Muscle of leg (tissue), 16 donors: Measurements from ENCODE around the gene ALLC. TPM values are rescaled to one million over a fixed set of nuclear protein-coding genes. Genes with fewer than 3 reads are reported as not detected.
"Not testable (repeated sequence)": the region's sequence is repeated elsewhere in the genome, so short reads cannot be mapped to it uniquely, and the experiment has no call there.

Experiments
- DNase-seq: peaks from one replicate; pipeline ENCODE4 v3.0.0; 2013
- H3K27ac ChIP-seq: one replicate; pipeline ENCODE4 v1.5.1; 2013; ENCODE audit warnings: mild to moderate bottlenecking, low read length, control low read depth
- H3K27me3 ChIP-seq: one replicate; pipeline ENCODE4 v1.6.1; 2013; ENCODE audit warnings: low read length; ENCODE audit not compliant: control insufficient read depth, insufficient read depth
- H3K36me3 ChIP-seq: one replicate; pipeline ENCODE4 v1.6.1; 2013; ENCODE audit warnings: low read length; ENCODE audit not compliant: control insufficient read depth, insufficient read depth
- H3K4me1 ChIP-seq: one replicate; pipeline ENCODE4 v1.6.1; 2013; ENCODE audit warnings: low read length; ENCODE audit not compliant: control insufficient read depth, insufficient read depth
- H3K4me3 ChIP-seq: one replicate; pipeline ENCODE4 v1.5.1; 2013; ENCODE audit warnings: low read length, control low read depth
- H3K9me3 ChIP-seq: replicated peaks from 2 replicates; pipeline ENCODE4 v1.6.1; 2013; ENCODE audit warnings: low read depth, low read length; ENCODE audit not compliant: control insufficient read depth
- WGBS: methylation state at CpG from one replicate; pipeline ENCODE4 v1.1.5; 2013; ENCODE audit warnings: missing lambda C conversion rate; ENCODE audit not compliant: insufficient coverage; 5-methylcytosine and 5-hydroxymethylcytosine counted together
- long read RNA-seq, 11 donors: transcript quantifications; one replicate each; lab custom pipeline, GENCODE V29; 2026
- polyA plus RNA-seq, 8 donors: library from polyadenylated mRNA; unstranded; fragments of 120-200 nt; gene quantifications; one replicate each; pipeline versions ENCODE4 v1.2.1 to v1.2.3, GENCODE V29; 2013; ENCODE audit warnings: inconsistent platforms in 1 of 8, low replicate concordance in 1 of 8; ENCODE audit not compliant: insufficient read length in 8 of 8, insufficient read depth in 1 of 8
- total RNA-seq: library from RNA; stranded (reverse); fragments of 120-200 nt; gene quantifications from one replicate; pipeline ENCODE4 v1.2.4, GENCODE V29; 2013

The ALLC gene
- 0.09 TPM for total RNA-seq
- not detected for polyA plus RNA-seq
- long read RNA-seq, donor 1, result 0 reads
- long read RNA-seq, donor 2, result 0 reads
- long read RNA-seq, donor 3, result 0 reads
- long read RNA-seq, donor 4, result 0 reads
- long read RNA-seq, donor 5, result 0 reads
- long read RNA-seq, donor 6, result 0 reads
- long read RNA-seq, donor 7, result 0 reads
- long read RNA-seq, donor 8, result 0 reads
- long read RNA-seq, donor 9, result 0 reads
- long read RNA-seq, donor 10, result 0 reads
- long read RNA-seq, donor 11, result 0 reads

DNA sequence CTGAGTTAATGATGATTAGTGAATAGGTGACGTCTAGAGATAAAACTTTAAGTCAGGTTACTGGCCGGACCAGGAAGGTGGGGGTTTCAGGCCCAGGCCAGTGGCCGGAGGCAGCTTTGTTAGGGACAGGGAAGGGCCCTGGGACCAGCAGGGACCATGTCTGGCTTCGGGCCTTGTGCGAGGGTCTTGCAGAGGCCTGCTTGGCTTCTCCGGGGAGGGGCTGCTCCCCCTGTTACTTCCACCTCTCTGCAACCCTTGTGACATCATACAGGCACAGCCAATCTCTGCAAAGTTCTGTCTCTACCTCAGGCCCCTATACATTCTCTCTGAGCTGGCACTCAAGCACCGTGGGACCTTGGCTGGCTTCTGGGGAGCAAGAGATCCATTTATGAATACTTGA, at the start of gene ALLC:
TSS of gene ALLC (plus strand) at position 320 of the 400 bp plus-strand sequence. CDS start 12,958 bp downstream, outside the sequence.
- WGBS, result 94% methylated on average over 5 of the region's 7 CpGs
- DNase-seq, result no peak
- Histone ChIP-seq H3K9me3 (no peaks in the 10 kb centered on the region), H3K27me3 (no peaks in the 10 kb centered on the region), H3K4me3 (no peak within 1 kb of the TSS), H3K4me1 (peaks cover 56% of the 10 kb centered on the region), H3K27ac (peak within 1 kb of the TSS; percentile 83), H3K36me3 (no peaks in the 10 kb centered on the region)

DNA sequence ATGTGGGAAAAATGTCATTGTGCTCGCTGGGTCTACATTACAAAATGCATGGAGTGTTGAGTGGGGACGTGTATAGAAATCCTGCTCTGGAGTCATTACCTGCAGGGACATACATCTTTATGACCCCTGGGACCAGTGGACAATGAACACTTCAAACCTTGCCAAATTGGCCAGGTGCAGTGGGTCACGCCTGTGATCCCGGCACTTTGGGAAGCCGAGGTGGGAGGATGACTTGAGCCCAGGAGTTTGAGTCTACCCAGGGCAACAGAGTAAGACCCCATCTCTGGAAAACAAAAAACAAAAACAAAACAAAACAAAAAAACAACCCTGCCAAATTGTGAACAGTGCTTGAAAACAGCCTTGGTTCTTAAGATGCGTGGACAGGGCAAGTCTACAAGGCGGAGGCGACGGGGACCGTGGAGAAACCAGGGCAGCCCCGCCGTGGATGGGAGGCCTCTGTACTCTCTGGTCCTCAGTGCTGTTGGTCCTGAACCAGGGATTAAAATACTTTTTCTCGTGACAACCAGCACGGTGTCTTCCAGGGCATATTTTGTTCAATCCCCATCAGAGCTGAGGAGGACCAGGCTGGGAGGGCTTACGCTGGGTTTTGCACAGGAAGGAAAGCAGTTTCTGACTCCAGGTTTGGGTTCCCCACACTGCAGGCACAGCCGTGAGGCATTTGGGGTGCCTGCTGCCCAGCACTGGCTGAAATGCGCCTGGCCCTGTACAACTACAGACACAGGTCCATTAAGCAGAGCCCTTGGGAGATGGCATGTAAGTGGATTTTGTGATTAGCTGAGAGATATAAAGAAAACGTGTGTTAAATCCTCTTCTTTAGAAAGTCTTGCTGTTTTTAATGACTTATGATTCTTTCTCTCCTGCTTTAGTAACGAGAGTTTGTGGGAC, 49.4 kb upstream of the ALLC start:
- 63% methylated on average over 13 of the region's 19 CpGs for WGBS

DNA sequence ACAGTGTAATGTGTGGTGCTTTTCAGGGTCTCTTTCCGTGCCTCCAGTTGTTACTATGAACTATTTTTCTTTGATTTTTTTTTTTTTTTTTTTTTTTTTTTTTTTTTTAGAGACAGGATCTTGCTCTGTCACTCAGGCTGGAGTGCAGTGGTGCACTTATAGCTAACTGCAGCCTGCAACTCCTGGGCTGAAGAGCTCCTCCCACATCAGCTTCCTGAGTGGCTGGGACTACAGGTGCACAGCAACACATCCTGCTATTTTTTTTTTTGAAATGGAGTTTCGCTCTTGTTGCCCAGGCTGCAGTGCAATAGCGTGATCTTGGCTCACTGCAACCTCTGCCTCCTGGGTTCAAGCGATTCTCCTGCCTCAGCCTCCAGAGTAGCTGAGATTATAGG, 48.7 kb upstream of the ALLC start:
- not testable (repeated sequence) for DNase-seq, H3K4me3 ChIP-seq, H3K27me3 ChIP-seq, H3K9me3 ChIP-seq, H3K4me1 ChIP-seq, H3K27ac ChIP-seq, H3K36me3 ChIP-seq
- WGBS, result no CpG with 5 or more reads among the region's 4 CpGs

More for the DNA sequence above, 49.4 kb upstream of the ALLC start:
- Histone ChIP-seq H3K36me3 (no peaks in the 10 kb centered on the region), H3K4me1 (no peaks in the 10 kb centered on the region), H3K4me3 (no peak overlapping the region), H3K27me3 (no peaks in the 10 kb centered on the region), H3K9me3 (no peaks in the 10 kb centered on the region), H3K27ac (no peak overlapping the region)
- DNase-seq, result no peak

DNA sequence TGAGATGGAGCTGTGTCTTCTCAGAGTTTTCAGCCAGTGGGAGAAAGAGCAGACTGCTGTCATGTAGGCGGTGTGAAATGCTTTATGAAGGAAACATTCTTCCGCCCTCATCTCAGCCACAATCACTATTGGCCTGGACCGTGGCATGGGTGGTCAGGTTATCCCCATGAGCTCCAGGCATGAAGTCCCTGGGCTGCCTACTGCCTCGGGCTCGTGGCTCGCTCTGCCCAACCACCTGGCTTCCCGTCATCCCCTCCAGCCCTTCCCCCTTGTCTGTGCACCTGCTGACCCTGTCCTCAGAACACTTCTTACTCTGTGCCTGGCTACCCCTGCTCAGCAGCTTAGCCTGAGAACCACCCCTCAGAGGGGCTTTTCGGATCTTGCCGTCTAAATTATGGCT, 47.6 kb upstream of the ALLC start:
- Histone ChIP-seq H3K4me3 (no peak overlapping the region), H3K9me3 (no peaks in the 10 kb centered on the region), H3K4me1 (no peaks in the 10 kb centered on the region), H3K36me3 (no peaks in the 10 kb centered on the region), H3K27me3 (no peaks in the 10 kb centered on the region), H3K27ac (no peak overlapping the region)
- WGBS, result 54% methylated on average over 4 of the region's 9 CpGs
- DNase-seq, result no peak

DNA sequence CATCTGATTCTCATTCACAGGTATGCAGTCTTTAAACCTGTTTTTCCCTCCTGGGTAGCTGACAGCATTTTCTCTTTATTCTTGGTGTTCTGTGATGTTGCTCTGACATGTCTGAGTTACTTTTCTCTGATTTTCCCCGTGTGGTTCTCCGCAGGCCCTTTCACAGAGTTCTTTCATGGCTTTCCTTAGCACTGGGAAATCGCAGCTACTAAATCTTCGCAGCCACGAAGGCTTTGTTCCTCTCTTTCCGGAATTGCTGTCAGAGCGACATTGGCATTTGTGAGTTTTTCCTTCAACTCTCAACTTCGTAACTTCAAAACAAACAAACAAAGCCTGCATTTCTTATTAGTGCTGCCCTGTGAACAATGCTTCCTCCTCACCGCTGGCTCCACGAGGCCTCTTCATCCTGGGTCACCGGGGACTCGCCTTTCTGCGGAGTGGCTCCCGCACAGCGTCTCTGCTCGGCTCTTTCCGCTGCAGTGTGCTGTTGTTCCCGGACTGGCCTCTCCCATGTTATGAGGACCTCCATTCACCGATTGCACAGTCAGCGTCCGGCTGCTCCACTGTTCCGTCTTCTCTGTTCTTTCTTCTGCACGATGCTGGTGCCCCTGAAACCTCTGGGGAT, 47.0 kb upstream of the ALLC start:
- Histone ChIP-seq H3K27me3 (no peaks in the 10 kb centered on the region), H3K9me3 (no peaks in the 10 kb centered on the region), H3K4me1 (no peaks in the 10 kb centered on the region), H3K4me3 (no peak overlapping the region), H3K27ac (no peak overlapping the region), H3K36me3 (no peaks in the 10 kb centered on the region)
- WGBS, result 25% methylated on average over 17 of the region's 23 CpGs
- peak; percentile 16 for DNase-seq

DNA sequence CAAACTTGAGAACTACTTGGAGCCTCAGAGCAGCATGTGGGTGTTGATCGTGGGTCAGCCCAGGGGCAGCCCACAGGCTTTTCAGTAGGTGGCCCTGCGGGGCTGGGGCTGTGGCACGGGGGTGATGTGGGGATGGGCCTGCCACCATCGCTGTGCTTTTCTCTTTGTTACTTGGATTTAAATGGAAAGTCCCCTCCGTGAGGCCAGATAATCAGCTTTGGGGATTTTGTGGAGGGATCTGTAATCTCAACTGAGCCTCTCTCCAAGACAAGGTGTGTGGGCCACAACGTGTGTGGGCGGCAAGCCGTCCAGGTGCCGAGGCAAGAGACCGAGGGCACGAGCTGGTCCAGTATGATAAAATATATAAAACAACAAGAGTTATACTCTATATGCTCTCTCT, 46.4 kb upstream of the ALLC start:
- Histone ChIP-seq H3K27me3 (no peaks in the 10 kb centered on the region), H3K4me1 (no peaks in the 10 kb centered on the region), H3K27ac (no peak overlapping the region), H3K9me3 (no peaks in the 10 kb centered on the region), H3K36me3 (no peaks in the 10 kb centered on the region), H3K4me3 (no peak overlapping the region)
- DNase-seq, result no peak
- 51% methylated on average over 3 of the region's 11 CpGs for WGBS

DNA sequence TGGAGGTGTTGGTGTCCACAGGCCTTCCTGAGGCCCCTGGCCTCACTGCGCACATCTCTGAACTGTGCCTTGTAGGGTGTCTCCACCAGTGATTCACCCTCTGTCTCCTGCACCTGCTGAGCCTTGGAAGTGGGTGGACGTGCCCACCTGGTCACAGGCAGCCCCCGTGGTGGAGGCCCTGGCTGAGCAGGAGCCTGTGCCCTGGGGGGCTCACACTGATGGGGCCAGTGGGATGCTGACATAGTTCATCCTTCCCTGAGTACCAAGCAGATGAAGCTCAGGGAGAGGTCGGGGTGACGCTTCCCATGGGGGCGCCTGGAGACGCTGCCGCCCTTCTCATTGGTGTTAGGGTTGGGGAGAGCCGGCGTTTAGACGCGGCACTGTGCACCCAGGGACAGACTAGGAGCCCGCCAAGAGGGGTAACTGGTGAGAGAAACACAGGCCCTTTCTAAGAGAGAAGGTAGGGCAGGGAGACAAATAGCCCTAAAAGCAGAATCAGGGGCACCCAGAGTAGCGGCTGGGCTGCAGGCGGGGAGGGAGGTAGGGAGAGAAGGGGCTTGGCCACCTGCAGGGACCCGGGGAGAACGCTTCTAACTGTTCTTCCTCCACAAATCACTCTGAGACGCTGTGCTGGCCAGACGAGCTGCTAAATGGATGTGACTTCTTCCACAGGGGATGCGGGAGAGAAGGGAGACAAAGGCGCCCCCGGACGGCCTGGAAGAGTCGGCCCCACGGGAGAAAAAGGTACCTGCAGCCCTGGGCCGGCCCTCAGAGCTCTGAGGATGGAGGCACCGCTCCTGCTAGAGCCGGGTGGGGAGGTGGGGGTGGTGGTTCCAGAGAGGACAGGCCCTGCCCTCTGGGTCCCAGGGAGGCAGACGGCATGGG, 45.1 kb upstream of the ALLC start:
- no peak overlapping the region for H3K27ac ChIP-seq
- no peaks in the 10 kb centered on the region for H3K4me1 ChIP-seq
- no peak overlapping the region for H3K4me3 ChIP-seq
- 87% methylated on average over 25 of the region's 29 CpGs for WGBS
- no peaks in the 10 kb centered on the region for H3K36me3 ChIP-seq
- no peaks in the 10 kb centered on the region for H3K27me3 ChIP-seq
- no peaks in the 10 kb centered on the region for H3K9me3 ChIP-seq
- no peak for DNase-seq

DNA sequence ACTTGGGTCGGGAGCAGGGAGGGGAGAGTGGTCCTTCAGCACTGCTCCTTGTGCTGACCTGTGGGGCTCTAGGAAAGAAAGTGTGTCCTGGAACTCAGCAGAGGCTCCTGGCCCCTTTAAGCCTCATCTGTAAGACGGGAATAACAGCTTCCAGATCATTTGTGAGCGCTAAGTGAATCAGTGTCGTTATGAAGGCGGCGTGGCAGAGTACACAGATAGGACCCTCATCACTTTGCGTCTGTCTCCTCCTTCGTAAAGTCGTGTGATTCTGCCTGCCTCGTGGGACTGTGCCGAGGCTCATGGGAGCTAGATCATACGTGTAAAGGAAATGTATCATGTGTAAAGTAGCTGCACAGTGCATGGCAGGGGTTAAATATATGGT, 44.5 kb upstream of the ALLC start:
- no peak for DNase-seq
- H3K27me3 ChIP-seq, result no peaks in the 10 kb centered on the region

DNA sequence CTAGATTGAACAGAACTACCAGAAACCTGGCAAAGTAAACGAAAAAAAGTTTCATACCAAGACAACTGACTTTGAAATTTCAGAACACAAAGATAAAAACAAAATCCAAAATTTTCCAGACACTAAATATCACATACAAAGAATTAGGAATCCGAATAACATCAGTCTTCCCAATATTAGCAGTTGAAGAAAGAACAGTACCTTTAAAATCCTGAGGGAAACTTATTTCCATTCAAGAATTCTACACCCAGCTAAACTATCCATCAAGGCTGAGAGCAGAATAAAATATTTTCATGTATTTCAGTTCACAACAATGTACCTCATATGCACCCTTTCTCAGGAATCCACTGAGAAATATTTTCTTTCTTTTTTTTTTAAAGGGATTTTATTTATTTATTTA, 43.3 kb upstream of the ALLC start:
- H3K36me3 ChIP-seq, H3K4me3 ChIP-seq, H3K27me3 ChIP-seq, DNase-seq, H3K27ac ChIP-seq, H3K9me3 ChIP-seq, H3K4me1 ChIP-seq: not testable (repeated sequence)
- no CpG with 5 or more reads among the region's 2 CpGs for WGBS

More for the DNA sequence above, 44.5 kb upstream of the ALLC start:
- no peak overlapping the region for H3K27ac ChIP-seq
- 83% methylated on average over 8 of the region's 12 CpGs for WGBS
- no peaks in the 10 kb centered on the region for H3K36me3 ChIP-seq
- H3K9me3 ChIP-seq, result no peaks in the 10 kb centered on the region
- H3K4me1 ChIP-seq, result no peaks in the 10 kb centered on the region
- H3K4me3 ChIP-seq, result no peak overlapping the region
